GM18519 (cell line): ENCODE results near the gene KCNK1.
A peak's percentile ranks its signal among the peaks of the same experiment; 100 is the strongest.

Source experiments
- ATAC-seq: cut with Tn5 transposase; IDR thresholded peaks from one replicate; pipeline ENCODE4 v1.9.1; 2021; ENCODE audit warnings: mild to moderate bottlenecking, moderate library complexity; ENCODE audit not compliant: unreplicated experiment, low FRiP score

KCNK1 gene

DNA sequence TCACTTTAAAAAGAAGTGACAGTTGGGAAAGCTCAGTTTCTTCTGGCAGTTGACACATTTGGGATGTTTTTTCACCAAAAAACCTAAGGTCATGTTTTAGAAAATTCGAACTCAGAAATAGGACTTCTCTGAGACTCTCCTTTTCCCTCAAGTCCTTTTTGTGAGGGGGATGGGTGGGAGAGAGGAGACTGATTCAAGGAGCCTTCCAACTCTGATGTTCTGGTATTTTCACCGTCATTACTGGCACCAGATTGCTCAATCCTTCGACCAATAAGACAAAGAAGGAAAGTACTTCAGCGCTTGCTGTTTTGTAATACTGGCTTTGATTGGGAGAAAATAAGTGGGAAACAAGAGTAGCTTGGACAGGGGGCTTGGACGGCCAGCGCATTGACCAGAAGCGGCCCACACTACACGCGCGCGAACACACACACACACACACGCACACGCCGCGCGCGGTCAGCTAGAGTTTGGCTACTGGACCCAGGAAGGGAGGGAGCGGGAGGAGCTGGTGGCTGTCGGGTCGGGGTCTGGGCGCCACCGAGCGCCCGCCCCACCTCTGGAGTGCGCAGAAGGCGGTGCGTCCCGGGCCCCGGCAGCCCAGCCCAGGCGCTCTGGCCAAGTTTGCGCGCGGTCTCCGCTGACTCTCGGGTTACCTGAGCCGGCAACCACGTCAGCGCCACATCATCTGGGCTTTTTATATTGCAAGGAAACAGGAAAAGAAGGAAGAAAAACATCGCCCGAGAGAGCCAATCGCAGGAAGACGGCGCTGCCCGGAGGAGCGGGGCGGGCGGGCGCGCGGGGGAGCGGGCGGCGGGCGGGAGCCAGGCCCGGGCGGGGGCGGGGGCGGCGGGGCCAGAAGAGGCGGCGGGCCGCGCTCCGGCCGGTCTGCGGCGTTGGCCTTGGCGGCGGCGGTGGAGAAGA is at the start of gene KCNK1:
Gene KCNK1 (plus strand): TSS at position 855 of the 921 bp plus-strand sequence. CDS start 66 bp downstream, at position 921.
- ATAC-seq: no peak

DNA sequence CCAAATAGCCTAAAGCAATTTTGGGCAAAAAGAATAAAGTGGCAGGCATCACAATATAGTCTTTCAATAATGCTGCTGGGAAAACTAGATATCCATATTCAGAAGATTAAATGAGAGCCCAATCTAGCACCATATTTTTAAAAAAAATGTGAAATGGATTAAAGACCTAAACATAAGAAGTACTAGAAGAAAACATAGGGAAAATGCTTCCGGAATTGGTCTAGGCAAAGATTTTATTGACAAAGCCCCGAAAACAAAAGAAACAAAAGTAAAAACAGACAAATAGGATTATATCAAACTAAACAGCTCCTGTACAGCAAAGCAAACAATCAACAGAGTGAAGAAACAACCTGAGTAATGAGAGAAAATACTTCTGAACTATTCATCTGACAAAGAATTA is 48.6 kb upstream of the KCNK1 start:
- ATAC-seq: no peak

GRCh38 chr1:233566886-233567285 is 47.0 kb upstream of the KCNK1 start:
- ATAC-seq: no peak

- no peak for ATAC-seq
Measured at GRCh38 chr1:233569636-233570035, 44.3 kb upstream of the KCNK1 start.

DNA sequence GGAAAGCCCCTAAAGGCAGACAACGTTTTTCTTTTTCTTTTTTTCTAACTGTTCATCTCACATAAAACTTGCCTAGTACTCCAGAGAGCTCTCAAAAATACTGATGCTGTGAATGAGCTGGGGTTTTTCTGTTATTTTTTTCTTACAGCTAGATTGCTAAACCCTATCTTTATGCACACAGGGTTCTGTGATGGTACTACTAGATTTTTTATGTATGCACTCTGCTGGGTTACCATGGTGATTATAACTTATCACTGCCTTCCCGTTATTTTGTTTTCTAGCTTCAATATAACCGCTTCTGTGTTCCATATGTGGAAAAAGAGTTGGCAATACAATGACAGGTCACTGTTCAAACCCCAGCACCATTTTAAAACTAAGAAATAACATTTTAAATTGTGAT is 43.7 kb upstream of the KCNK1 start:
- ATAC-seq: no peak

- ATAC-seq: no peak
Measured at GRCh38 chr1:233570706-233571105, 43.2 kb upstream of the KCNK1 start.

- ATAC-seq: no peak
Measured at GRCh38 chr1:233572896-233573295, 41.0 kb upstream of the KCNK1 start.

GRCh38 chr1:233575450-233575849 is 38.5 kb upstream of the KCNK1 start:
- no peak for ATAC-seq

DNA sequence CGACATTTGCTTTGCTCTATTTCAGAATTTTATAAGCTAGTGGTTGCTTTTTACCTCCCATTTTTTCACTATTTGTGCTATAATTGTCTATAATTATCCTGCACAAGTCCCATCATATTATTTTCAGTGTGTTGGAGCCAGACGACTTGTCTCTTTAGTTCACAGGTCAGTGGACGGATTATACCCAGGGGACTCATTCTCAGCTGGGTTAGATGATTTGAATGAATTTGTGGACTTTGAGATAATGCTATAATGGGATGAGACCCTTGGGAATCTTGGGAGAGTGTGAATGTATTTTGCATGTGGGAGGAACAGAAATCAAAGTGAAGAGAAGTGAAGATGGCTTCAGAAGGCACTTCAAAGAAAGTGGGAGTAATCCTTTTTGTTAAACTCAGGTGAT is 31.5 kb upstream of the KCNK1 start:
- ATAC-seq: no peak

- no peak for ATAC-seq
Measured at GRCh38 chr1:233584376-233584775, 29.5 kb upstream of the KCNK1 start.

DNA sequence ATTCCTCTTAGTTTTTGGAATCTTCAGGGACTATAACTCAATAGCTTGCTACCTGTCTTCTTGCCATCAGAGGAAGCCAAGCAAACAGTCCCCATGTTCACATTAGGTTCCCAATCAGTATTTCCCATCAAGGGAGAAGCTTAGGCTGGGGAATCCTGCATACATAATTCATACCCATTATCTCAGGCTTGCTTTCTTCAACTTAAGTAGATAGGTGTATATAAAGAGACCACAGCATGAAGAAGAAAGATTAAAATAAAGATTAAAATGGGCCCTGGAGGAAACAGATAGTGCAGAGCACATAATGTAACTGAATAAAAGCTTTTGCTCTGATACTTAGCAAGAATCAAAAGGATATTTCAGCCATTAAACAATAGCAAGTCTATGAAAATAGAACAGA is 29.0 kb upstream of the KCNK1 start:
- no peak for ATAC-seq

DNA sequence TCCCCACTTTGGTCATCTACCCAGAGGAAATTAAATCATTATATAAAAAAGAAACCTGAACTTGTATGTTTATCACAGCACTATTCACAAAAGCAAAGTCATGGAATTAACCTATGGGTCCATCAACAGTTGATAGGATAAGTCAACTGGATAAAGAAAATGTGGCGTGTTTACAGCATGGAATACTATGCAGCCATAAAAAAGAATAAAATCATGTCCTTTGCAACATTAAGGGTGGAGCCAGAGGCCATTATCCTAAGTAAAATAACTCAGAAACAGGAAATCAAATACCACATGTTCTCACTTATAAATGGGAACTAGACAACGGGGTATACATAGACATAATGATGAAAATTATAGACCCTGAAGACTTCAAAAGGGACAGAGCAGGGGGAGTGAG is 27.6 kb upstream of the KCNK1 start:
- ATAC-seq: no peak

DNA sequence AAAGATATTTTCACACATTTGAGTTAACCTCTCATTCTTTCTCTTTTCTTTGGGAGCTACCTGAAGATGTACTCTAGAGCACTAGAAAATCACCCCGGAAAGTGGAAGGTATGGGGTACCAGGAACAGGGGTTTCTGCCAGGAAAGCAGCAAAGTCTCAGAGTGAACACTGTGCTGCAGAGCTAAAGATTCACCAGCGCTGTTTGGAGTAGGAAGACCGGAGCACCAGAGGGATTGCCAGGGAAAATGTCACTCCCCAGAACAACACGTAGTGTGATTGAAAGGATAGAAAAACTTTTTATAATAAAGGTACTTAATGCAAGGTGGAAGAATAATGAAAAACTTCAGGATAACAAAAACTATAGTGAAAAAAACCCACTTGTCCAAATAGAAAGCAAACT is 26.7 kb upstream of the KCNK1 start:
- no peak for ATAC-seq

DNA sequence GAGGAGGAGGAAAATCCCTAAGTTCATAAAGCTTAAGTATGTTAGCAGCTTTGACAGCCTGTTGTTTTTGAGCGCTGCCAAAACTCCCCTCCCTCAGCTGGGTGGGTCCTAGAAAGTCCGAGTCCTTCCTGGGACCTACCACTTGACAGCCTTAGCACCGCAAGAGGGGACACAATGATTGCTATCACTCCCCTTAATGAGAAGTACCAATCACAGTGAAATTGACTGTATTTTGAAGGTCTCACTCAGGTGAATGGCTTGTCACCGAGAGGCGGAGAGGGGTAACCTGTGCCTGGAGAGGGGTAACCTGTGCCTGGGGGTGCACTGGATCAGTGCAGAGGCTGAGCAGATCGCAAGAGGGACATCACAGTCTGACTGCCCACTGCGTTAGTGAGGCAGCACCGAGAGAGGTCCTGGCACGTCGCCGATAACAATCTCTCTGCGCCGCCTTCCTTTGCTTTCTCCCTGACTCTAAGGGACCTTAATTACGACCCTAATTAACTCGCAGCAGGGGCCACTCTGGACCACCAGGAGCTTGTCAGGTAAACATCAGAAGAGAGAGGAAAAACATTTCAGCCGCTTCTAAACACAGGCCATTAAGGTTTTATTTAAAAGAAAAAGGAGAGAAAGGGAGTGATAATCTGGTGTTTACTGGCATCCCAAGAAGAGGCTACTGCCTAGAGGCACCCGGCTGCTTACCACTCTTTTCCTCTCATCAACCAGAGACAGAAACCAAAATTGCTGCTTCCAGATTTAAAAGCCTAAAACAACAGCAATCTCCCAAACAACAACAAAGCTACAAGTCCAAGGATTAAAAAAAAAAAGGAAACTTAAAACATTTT is 25.7 kb upstream of the KCNK1 start:
- ATAC-seq: no peak

DNA sequence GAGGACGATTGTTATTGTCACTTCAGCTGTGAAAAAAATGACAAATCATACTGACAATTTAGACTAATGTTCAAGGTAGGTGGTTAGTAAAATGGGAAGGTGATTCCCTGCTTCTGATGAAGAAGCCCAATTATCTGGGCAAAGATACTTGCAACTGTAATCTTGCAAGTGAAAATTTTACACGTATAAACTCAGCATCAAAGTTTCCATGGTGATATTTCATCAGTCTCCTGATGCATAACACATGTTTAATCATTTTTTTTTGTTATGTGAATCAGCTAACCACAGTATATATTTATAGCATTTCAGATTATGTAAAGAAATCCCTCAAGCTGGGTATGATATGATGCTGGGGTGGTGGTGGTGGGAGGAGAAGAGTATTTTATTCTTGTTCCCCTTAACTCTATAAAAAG is 16.4 kb upstream of the KCNK1 start:
- ATAC-seq: no peak

GRCh38 chr1:233598891-233599541 is 14.9 kb upstream of the KCNK1 start:
- peak; percentile 95 for ATAC-seq

DNA sequence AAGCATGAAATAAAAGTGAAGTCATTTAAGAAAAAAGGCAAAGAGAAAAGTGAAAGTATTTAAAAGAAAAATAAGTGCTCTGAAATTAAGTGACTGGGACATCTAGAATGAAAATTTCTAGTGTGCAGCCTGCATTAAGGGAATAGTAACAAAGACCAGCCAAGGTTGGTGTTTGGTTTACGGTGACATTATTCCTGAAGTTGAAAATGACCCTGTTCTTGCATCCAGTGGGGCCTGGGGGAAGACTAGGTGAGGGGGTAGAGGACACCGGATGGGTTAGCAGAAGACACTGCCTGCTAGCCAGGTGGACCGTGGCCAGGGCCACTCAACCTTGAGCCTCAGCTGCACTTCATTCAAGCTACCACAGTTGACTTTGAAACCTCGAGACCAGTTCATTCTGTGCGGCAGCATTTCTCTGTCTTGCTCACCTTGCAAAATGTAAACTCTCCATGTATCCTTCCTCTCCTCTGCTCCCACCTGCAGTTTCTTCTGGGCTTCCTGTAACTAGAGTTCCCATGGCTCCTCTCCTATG is 14.3 kb upstream of the KCNK1 start:
- no peak for ATAC-seq

DNA sequence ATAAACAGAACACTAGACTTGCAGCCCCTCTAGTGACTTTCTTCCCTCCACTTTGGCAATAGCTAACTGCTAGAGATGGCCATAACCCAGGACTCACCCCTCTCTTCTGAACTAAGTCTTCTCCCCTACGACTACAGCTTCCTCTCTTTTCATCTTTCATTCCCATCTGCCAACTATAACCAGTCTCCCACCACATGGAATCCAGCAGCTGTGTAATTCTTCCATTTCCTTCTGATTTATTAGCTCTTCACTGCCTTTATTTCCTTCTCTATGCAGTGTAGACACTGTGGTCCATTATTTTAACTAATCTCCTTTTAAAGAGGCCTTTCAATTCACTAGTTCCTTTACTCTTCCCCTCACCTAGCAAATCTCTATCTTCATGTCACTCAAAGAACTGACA is 13.4 kb upstream of the KCNK1 start:
- no peak for ATAC-seq

DNA sequence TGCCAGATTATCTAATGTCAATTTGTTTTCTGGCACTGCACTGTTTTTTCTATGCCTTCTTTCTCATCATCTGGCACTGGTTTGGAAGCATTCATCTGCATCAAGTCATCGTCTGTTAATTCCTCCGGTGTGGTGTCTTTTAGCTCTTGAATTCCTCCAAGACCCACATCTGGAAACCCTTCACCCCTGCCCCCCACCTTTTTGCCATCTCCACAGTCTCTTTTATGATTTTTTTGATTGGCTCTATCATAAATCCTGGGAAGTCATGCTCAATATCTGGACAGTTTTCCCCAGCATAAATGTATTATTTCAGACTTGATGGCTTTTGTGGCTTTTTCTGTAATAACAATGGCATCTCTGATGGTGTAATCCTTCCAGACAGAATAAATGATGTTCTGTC is 10.4 kb upstream of the KCNK1 start:
- ATAC-seq: no peak

DNA sequence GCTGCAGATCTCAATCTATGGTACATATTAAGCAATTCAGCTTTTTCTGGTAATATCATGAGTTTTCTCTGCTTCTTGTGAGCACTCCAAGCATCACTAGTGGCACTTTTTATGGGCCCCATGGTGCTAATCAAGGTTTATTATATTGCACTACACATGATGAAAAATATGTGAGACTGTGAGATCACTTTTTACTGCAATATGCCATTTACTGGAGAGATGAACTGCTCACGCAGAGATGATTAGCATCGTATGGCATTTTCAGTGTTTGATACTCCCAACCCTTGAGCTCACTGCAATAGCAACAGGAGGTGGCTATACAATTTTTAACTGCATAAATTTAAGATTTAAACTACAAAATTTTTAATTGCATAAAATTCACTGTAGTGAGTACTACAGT is 8.7 kb upstream of the KCNK1 start:
- ATAC-seq: no peak

DNA sequence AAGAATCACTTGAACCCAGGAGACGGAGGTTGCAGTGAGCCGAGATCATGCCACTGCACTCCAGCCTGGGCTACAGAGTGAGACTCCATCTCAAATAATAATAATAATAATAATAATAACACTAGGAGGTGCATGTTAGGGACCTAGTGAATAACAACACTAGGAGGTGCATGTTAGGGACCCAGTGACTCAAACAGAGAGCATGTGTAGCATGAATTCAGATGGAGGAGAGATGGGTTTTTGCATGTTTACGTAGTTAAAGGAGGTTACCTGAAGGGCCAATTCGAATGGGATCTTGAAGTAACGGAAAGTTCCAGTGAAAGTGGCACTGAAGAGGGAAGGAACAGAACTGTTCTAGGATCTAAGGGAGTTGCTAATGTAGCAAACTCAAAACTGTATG is 7.1 kb upstream of the KCNK1 start:
- ATAC-seq: no peak
